Neural progenitor cell (in vitro differentiated cells): ENCODE data around the gene RUVBL2.
"Not testable (repeated sequence)": the region's sequence is repeated elsewhere in the genome, so short reads cannot be mapped to it uniquely, and the experiment has no call there.

Experiments
- EZH2 ChIP-seq: fragments of 200-600 bp; sonication (generic); IDR thresholded peaks from 2 replicates; pipeline ENCODE4 v1.6.1; 2017; ENCODE audit warnings: antibody characterized with exemption, mild to moderate bottlenecking, moderate library complexity
- EZH2phosphoT487 ChIP-seq: fragments of 200-600 bp; sonication (generic); IDR thresholded peaks from 2 replicates; pipeline ENCODE4 v1.6.1; 2017; ENCODE audit warnings: antibody characterized with exemption
- TF ChIP-seq, protein P1 (sequence below): fragments of 200-600 bp; sonication (generic); IDR thresholded peaks from 2 replicates; pipeline ENCODE4 v1.5.1; 2017; ENCODE audit warnings: antibody characterized with exemption, mild to moderate bottlenecking

- TF ChIP-seq, protein P1, sequence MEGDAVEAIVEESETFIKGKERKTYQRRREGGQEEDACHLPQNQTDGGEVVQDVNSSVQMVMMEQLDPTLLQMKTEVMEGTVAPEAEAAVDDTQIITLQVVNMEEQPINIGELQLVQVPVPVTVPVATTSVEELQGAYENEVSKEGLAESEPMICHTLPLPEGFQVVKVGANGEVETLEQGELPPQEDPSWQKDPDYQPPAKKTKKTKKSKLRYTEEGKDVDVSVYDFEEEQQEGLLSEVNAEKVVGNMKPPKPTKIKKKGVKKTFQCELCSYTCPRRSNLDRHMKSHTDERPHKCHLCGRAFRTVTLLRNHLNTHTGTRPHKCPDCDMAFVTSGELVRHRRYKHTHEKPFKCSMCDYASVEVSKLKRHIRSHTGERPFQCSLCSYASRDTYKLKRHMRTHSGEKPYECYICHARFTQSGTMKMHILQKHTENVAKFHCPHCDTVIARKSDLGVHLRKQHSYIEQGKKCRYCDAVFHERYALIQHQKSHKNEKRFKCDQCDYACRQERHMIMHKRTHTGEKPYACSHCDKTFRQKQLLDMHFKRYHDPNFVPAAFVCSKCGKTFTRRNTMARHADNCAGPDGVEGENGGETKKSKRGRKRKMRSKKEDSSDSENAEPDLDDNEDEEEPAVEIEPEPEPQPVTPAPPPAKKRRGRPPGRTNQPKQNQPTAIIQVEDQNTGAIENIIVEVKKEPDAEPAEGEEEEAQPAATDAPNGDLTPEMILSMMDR = not testable (repeated sequence)
- TF ChIP-seq EZH2, EZH2phosphoT487: not testable (repeated sequence)
Observed at GRCh38 chr19:49049834-49050233, 56.1 kb downstream of the RUVBL2 start.
